Stimulated activated CD4-positive, alpha-beta T cell treated with anti-CD3 and anti-CD28 coated beads, TNF-alpha, amount 100 ng/mL, for 4 hours (primary cell): ENCODE measurements around the gene TMEM39A.
A peak's percentile ranks its signal among the peaks of the same experiment; 100 is the strongest.

Experiments
- DNase-seq, 3 experiments: peaks; one replicate each; pipeline ENCODE4 v3.0.0-alpha.2; 2020; ENCODE audit warnings: low read depth in 3 of 3

TMEM39A gene, protein sequence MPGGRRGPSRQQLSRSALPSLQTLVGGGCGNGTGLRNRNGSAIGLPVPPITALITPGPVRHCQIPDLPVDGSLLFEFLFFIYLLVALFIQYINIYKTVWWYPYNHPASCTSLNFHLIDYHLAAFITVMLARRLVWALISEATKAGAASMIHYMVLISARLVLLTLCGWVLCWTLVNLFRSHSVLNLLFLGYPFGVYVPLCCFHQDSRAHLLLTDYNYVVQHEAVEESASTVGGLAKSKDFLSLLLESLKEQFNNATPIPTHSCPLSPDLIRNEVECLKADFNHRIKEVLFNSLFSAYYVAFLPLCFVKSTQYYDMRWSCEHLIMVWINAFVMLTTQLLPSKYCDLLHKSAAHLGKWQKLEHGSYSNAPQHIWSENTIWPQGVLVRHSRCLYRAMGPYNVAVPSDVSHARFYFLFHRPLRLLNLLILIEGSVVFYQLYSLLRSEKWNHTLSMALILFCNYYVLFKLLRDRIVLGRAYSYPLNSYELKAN

DNA sequence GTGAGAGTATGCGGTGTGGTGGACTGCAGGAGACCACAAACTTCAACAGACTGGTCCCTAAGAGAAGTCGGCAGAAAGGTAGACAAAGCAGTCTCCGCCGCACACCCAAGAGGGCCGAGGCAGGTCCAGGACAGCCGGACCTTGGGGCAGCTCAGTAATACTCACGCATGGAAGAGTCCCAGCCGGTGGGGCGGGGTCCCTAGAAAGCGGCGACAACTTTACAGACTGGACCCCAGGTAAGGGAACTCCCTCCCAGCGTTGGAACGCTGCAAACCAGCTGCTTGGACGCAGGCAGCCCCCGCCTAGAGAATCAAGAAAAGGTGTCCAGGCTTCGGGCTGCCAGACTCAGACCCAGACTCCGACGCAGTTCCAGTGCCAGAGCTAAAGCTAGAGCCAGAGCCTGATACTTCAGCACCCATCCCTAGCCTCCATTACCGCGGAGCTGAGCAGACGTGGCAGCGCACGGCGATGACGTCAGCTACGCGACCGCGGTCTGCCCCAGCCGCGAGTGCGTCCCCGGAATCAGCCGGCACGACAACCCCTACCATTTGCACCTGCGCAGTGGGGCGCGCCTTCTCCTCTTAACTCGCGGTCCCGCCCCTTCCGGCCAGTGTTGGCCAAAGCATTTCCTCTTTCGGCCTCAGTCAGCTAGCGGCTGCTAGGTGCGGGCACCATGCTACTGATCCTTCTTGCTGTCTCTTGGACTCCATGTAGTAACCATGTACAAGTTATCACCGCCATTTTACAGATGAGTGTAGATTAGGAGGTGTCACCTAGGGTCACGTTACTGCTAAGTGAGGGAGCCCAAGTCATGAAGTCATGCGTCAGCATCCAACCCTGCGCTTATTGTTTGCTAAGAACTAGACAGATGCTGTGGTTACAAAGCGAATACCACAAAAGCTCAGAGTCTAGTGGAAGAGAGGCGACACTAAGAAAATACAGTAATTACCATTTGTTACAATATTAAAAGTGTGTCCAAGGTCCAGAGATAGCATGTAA lies at the start of gene TMEM39A:
Gene TMEM39A, minus strand, starts transcription at position 445 of the 999 bp plus-strand sequence. CDS start 1,541 bp downstream, outside the sequence.
- DNase-seq: peak; percentile 97

DNA sequence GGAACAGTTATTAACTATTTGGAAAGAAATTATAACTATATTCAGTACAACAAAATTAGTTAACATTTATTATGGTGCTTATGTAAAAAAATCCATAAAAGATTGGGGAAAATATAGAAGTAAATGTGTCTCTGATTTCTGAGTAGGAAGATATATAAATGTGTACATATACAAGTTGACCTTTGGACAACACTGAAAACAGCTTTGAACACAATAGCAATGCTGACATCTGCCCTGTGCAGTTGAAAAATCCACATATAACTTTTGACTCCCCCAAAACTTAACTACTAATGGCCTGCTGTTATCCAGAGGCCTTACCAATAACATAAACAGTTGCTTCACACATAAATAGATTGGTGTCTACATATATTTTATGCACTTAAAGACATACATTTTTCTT lies 47.3 kb upstream of the TMEM39A start:
- no peak for DNase-seq

DNA sequence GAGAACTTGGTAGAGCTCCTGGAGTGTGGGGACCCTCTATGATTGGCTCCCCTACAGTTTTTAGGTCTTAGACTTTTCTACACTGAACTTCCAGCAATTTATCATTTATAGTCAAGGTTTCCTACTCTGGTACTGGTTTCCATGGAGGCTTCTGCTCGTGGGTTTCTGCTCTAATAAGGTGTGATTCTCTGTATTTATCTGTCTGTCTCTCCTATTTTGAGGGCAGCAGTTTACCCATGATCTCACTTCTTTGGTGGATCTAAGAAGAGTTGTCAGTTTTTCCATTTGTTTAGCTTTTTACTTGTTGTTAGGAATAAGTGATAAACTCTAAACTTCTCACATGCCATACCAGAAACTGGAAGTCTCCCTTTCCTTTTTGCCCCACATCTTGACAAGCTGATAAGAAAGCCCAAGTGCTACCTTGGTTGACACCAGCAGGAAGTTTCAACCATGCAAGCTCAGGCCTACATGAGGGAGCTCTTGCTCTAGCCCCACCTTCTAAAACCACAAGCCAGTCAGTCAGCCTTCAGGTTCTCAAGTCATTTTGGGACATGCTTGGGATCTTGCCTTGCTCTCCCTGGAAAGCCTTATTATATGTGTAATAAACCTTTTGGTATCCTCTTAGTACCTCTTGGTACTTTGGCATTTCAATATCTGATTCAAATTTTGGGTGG lies 44.9 kb upstream of the TMEM39A start:
- DNase-seq: no peak

DNA sequence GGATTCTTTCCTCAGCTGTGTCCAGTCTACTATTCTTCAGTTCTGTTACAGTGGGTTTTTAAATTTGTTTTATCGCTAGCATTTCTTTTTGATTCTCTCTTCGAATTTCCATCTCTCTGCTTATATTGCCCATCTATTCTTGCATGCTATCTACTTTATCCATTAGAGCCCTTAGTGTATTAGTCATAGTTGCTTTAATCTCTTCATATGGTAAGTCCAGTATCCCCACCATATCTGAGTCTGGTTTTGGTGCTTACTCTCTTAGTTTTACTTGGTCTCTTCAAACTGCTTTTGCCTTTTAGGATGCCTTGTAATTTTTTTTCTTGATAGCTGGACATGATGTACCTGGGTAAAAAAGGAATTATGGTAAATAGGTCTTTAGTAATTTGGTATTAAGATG lies 44.0 kb upstream of the TMEM39A start:
- no peak for DNase-seq

DNA sequence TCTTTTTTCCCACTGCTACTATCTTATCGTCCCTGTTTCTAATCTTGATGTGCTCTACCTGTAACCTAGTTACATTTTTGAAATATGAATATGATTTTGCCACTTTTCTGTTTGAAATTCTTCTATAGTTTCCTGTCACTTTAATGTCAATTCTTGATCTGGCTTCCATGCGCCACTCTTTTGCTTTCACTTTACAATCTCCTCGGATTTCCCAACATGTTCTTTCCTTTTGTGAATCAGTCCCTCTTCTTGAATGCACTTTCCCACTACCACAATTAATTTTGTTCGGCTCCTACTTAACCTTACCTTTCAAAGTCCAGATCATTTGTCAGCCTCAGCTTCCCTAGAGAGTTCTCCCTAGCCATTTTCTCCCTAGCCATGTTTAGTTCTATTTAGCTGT lies 43.2 kb upstream of the TMEM39A start:
- no peak for DNase-seq

DNA sequence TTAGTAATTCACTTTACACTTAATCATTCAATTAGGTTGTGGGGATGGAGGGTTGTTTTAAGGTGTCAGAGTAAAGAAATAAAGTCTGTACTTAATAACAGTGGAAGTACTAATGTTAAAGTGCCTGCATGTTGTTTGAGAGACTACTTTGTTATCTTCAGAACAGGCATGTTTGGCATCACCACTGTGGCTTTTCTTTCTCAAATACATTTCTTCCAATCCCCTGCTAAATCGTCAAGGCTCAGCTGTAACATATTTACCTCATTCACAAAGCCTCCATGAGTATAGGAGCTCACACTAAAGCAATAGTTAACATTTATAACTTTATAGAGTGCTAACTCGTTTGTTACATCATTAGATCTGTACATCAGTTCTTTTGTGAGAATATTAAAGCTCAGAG lies 37.5 kb upstream of the TMEM39A start:
- DNase-seq: no peak

DNA sequence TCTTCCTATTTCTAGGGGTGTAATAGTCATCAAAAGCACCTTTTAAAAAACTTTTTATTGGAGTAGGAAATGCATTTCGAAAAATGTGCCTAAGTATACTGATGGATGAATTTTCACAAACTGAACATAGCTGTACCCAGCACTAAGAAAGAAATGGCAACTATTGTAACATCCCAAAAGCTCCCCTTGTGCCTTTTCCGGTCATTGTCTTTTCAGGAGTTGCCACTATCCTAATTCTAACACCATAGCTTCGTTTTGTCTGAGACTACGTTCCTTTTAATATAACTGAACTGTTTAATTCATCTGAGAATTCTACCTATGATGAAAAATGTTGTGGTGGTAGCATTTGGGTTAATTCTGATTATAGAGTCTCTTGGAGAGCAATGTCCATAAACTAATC lies 36.9 kb upstream of the TMEM39A start:
- no peak for DNase-seq

DNA sequence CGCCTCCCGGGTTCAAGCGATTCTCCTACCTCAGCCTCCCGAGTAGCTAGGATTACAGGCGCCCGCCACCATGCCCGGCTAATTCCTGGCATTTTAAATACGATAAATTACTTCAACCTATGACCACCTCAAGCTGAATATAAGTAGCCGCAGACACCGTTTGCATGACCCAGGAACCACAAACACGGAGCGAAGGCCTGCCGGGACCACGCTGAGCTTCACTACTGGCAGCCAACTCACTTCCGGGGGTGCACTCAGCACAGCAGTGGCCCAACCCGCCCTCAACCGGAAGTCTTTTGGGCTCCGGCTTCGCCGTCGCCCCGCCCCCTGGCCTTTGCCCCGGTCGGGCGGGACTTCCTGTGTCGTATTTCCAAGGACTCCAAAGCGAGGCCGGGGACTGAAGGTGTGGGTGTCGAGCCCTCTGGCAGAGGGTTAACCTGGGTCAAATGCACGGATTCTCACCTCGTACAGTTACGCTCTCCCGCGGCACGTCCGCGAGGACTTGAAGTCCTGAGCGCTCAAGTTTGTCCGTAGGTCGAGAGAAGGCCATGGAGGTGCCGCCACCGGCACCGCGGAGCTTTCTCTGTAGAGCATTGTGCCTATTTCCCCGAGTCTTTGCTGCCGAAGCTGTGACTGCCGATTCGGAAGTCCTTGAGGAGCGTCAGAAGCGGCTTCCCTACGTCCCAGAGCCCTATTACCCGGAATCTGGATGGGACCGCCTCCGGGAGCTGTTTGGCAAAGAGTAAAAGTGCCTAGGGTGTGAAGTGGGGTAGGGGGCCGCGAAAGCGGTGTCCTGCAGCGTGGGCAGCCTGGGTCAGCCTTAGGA lies 35.0 kb upstream of the TMEM39A start, which contains the start of gene TIMMDC1:
Gene TIMMDC1, plus strand, starts transcription at position 362 of the 826 bp plus-strand sequence. Its CDS starts 187 bp downstream, at position 549.
- DNase-seq: peak; percentile 94 to 96 (median 95)

DNA sequence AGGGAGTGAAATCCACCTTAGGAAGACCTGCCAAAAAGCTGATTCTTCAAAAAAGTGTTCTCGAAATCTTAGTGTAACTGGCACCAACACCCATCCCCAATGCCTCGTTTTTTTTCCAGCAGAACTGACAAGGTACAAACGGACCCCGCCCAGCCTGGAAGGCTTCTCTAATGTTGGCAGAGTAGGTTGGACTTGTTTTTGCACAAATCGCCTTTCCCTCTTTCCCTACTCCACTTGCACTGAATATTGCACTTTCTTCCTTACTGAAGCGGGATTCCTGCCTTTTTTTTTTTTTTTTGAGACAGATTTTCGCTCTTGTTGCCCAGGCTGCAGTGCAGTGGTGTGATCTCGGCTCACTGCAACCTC lies 34.4 kb upstream of the TMEM39A start:
- DNase-seq: no peak

DNA sequence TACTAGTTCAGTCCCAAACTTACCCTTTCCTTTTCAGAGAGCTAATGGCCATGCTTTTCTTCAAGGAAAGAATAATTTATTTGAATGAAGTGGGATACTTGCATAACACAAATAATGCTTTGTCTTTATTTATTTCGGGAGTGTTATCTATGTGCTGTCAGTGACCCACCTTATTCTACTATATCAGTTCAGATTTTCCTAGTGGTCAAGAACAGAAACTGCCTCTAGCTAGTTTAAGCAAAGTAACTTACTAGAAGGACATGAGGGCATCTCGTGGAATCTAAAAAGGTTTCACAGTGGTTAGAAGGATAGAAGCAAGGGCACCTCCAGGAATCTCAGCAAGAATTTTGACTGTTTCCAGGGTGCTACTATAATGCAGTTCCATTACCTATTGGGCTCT lies 31.2 kb upstream of the TMEM39A start:
- DNase-seq: no peak

DNA sequence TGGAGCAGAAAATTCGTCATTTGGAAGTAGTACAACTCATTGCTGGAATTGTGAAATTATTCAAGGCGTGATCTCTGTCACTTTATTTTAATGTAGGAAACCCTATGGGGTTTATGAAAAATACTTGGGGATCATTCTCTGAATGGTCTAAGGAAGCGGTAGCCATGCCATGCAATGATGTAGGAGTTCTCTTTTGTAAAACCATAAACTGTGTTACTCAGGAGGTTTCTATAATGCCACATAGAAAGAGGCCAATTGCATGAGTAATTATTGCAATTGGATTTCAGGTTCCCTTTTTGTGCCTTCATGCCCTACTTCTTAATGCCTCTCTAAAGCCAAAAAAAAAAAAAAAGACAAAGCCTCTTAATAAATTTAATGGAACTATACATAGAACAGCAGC lies 29.4 kb upstream of the TMEM39A start:
- DNase-seq: no peak

DNA sequence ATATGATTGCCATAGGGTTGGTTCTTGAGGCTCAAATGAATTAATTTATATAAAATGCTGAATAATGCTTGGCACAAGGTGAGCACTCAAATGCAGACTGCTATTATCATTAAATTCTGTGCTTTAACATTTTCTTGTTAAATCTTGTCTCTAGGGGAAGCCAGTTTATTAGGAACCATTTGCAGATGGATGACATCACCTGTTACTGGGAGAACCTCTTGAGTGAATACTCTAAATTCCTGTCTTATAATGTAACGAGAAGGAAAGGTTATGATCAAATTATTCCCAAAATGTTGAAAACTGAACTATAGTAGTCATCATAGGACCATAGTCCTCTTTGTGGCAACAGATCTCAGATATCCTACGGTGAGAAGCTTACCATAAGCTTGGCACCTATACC lies 28.7 kb upstream of the TMEM39A start:
- no peak for DNase-seq

DNA sequence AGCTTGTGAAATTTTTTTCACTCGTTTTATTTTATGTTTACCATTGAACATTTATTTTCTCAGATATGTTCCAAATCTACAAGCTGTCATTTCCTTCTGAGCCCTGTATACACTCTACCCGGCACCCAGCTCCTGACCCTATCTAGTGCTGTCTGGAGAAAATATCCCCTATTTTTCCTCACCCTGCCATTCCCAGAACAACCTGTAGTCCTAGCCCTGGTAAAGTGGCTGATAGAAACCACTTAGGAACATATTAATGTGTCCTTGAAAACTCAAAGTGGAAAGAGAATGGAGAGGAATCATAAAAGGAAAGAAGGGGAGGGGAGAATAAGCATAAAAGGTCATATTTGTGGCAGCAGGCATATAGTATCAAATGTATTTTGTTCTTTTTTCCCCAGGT lies 26.7 kb upstream of the TMEM39A start:
- DNase-seq: no peak

DNA sequence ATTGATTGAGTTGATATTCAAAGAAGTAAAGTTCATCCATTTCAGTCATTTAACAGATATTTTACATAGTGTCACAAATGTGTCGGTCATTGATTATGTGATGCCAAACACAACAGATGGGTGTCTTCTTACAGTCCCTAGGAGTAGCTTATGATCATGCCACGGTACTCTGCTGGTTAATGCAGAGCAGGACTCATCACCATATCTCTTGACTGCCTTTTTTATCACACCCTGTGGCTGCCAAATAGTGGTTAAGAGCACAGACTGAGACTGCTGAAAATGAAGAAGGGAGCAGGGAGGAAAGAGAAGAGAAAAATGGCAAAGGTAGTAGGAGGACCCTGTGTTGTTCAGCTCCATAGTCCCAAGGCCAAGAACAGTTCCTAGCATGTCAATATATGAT lies 22.1 kb upstream of the TMEM39A start:
- no peak for DNase-seq

DNA sequence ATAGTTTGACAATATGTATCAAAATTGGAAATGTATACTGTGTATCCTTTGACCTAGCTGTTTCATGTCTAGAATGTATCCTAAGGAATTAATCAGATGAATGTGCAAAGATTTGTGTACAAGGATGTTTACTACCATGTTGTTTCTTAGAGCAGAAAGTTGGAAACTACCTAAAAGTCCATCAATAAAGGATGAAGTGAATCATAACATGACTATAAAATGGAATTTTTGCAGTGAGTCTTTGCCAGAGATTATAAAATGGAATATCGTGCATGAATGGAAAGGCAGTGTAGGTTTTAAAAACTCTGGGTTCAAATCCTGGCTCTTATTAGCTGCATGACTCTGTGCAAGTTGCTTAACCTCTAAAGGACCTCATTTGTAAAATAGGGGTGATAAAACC lies 19.7 kb upstream of the TMEM39A start:
- no peak for DNase-seq

DNA sequence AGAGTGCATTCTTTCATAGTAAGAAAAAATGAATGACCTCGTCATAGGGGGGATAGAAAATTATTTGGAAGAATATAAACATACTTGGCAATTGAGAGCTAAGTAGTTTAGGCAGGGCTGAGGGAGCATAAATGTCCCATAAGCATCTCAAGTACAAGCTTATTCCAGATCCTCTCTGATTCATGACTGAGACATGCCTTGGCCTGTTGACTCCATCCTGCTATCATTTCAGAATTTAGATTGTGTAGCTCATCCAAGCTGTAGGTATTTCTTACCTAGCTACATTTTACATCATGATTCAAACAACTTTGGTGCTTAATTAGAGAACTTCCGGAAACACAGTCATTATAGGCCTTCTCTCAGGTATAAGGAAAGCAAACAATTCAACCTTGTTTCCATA lies 17.7 kb upstream of the TMEM39A start:
- DNase-seq: no peak

DNA sequence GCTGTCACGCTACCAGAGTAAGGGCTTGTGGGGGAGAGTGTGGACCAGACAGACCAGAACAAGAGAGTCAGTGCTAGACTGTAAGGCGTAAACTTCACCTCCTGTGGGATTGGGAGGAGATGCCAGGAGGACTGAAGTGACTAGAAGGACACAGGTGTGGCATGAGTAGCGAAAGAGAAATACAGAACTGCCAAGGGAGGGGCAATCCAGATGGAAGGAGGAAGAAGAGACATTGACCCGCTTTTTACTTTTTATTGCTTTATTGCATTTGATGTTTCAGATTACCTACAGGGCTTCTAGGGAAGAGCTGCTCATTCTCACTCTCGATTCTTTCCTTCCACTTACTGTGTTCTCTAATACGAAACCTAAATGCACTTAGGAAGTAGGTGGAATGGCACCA lies 7.5 kb upstream of the TMEM39A start:
- DNase-seq: no peak

DNA sequence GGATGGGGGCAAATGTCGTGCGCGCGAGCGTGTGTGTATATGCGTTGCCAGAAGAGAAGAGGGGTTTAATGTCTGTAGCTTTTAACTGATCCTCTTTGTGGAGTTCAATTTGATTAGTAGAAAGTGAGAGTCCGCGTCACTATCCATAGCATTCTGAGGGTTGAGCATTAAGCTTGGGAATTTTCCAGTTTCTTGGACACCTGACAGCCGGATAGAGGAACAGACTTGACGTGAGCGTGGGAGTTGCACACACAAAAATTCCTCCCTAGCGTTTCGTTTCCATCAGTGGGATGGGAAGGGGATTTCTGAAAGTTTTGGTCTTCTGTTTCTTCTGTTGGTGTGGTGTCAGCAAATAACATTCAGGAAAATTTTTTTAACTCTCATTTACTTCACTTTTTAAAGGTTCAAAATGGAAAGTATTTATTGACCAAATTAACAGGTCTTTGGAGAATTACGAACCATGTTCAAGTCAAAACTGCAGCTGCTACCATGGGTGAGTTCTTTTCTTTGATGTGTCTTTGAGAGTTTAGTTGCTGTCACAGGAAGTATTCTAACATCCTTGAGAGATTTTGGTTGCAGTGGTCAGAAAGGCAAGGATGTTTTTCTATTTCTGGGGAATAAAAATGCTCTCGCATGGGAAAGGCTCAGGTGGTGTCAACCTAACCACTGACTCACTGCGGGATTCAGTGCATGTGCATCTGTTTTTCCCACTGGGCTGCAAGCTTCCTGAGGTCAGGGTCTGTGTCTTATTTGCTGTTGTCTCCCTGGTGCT lies 6.2 kb upstream of the TMEM39A start:
- DNase-seq: no peak

DNA sequence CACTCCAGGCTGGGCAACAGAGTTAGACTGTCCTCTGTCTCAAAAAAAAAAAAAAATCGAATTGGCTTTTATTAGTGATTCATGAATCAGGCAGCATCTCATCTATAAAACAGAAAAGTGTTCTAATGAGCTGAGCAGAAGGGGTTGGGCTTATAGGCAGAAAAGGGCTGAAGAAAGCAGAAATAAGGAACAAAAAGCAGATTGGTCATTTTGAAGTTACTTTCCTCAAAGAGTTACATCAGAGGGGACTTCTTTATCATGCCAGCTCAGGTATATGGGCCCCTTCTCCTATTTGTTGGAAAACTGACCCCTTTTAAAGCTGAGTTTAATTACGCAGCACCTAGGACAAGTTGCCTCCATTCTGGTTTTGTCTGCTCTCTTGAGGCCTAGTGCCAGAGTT lies 4.6 kb upstream of the TMEM39A start:
- no peak for DNase-seq

DNA sequence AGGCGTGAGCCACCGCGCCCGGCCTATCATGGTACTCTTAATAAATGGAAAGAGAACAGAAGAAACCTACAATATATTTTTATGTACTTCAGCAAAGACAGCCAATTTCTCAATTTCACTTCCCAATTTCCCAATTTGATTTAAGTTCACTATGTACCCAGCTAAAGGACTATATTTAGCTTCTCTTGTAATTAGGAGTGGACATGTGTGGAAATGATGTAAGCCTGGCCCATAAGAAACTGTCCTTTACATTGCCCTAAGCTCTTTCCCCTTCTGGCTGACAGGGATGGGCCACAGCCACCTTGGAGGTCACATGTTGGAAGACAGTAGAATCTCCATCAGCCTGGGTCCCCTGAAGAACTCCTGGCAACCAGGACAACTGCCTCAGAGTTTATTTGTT lies 6.2 kb downstream of the TMEM39A start:
- no peak for DNase-seq
